RWPE2 (cell line): ENCODE results near the gene VPS35.
"Not testable (repeated sequence)": the region's sequence is repeated elsewhere in the genome, so short reads cannot be mapped to it uniquely, and the experiment has no call there.

Experiments
- ATAC-seq: fragments of 200-7000 bp; cut with Tn5 transposase; 3 replicates; pipeline ENCODE4 v1.9.1; 2021; ENCODE audit warnings: low read depth
- DNase-seq: peaks from one replicate; pipeline ENCODE4 v3.0.0-alpha.2; 2020; ENCODE audit warnings: low spot score
- H3K27ac ChIP-seq: fragments of 450-650 bp; 2 replicates; pipeline ENCODE4 v1.5.1; 2017; ENCODE audit warnings: mild to moderate bottlenecking; ENCODE audit not compliant: poor library complexity, severe bottlenecking
- H3K27me3 ChIP-seq: fragments of 250-450 bp; sonication (Bioruptor Pico); 2 replicates; pipeline ENCODE4 v1.5.1; 2021; ENCODE audit warnings: mild to moderate bottlenecking, moderate library complexity; ENCODE audit not compliant: insufficient read depth, poor library complexity, severe bottlenecking
- H3K36me3 ChIP-seq: fragments of 250-450 bp; sonication (Bioruptor Pico); 2 replicates; pipeline ENCODE4 v1.5.1; 2020; ENCODE audit warnings: low read depth, mild to moderate bottlenecking, moderate library complexity
- H3K4me1 ChIP-seq: fragments of 250-450 bp; sonication (Bioruptor Pico); 2 replicates; pipeline ENCODE4 v1.5.1; 2021; ENCODE audit warnings: mild to moderate bottlenecking, moderate library complexity; ENCODE audit not compliant: insufficient read depth, poor library complexity, severe bottlenecking
- H3K4me3 ChIP-seq: fragments of 250-450 bp; sonication (Bioruptor Pico); 2 replicates; pipeline ENCODE4 v1.5.1; 2021; ENCODE audit warnings: mild to moderate bottlenecking, moderate library complexity; ENCODE audit not compliant: severe bottlenecking
- H3K9me3 ChIP-seq: fragments of 250-450 bp; sonication (Bioruptor Pico); 2 replicates; pipeline ENCODE4 v1.5.1; 2021; ENCODE audit warnings: mild to moderate bottlenecking, moderate library complexity; ENCODE audit not compliant: severe bottlenecking
- CTCF ChIP-seq: fragments of 450-650 bp; IDR thresholded peaks from one replicate; pipeline ENCODE4 v1.5.1; 2017; ENCODE audit warnings: mild to moderate bottlenecking, moderate library complexity; ENCODE audit not compliant: poor library complexity, severe bottlenecking

The VPS35 gene

GRCh38 chr16:46629331-46630219 is 59.4 kb downstream of the VPS35 start:
- no peak overlapping the region for H3K27ac ChIP-seq
- H3K27me3 ChIP-seq, result no peaks in the 10 kb centered on the region
- no peak for DNase-seq
- peak; percentile 48 for ATAC-seq
- no peak overlapping the region for H3K4me3 ChIP-seq
- H3K4me1 ChIP-seq, result no peaks in the 10 kb centered on the region
- peak; percentile 71 for TF ChIP-seq CTCF
- H3K36me3 ChIP-seq, result no peaks in the 10 kb centered on the region
- no peaks in the 10 kb centered on the region for H3K9me3 ChIP-seq

- DNase-seq, result no peak
- Histone ChIP-seq H3K27ac (no peak overlapping the region), H3K9me3 (no peaks in the 10 kb centered on the region), H3K4me1 (no peaks in the 10 kb centered on the region), H3K4me3 (no peak overlapping the region), H3K27me3 (no peaks in the 10 kb centered on the region), H3K36me3 (no peaks in the 10 kb centered on the region)
- no peak for TF ChIP-seq CTCF
- ATAC-seq, result no peak
These were observed 61.2 kb downstream of the VPS35 start for GRCh38 chr16:46627746-46628145.

- H3K9me3 ChIP-seq, H3K36me3 ChIP-seq, DNase-seq, H3K27ac ChIP-seq, H3K4me1 ChIP-seq, H3K27me3 ChIP-seq, ATAC-seq, H3K4me3 ChIP-seq: not testable (repeated sequence)
These were observed 62.3 kb downstream of the VPS35 start for GRCh38 chr16:46626681-46627080.

GRCh38 chr16:46624862-46625261 is 64.1 kb downstream of the VPS35 start:
- H3K9me3 ChIP-seq, H3K27ac ChIP-seq, DNase-seq, H3K4me3 ChIP-seq, H3K36me3 ChIP-seq, ATAC-seq, H3K4me1 ChIP-seq, H3K27me3 ChIP-seq: not testable (repeated sequence)

GRCh38 chr16:46623707-46624106 is 65.3 kb downstream of the VPS35 start:
- not testable (repeated sequence) for H3K27ac ChIP-seq, ATAC-seq, H3K27me3 ChIP-seq, H3K4me1 ChIP-seq, DNase-seq, H3K9me3 ChIP-seq, H3K36me3 ChIP-seq, H3K4me3 ChIP-seq

GRCh38 chr16:46623246-46623645 is 65.7 kb downstream of the VPS35 start:
- DNase-seq, H3K4me1 ChIP-seq, H3K9me3 ChIP-seq, H3K27me3 ChIP-seq, H3K4me3 ChIP-seq, H3K27ac ChIP-seq: not testable (repeated sequence)
- peaks cover 14% of the 10 kb centered on the region for H3K36me3 ChIP-seq
- peak; percentile 6; the same call in 2 of the 3 replicates for ATAC-seq
